Duodenal mucosa (tissue), 2 donors: Measurements from ENCODE around the gene NPAS2.

Experiments
- H3K27ac ChIP-seq: one replicate; pipeline ENCODE4 v1.7.0; 2013; ENCODE audit warnings: low read depth, low read length
- H3K27me3 ChIP-seq, 2 donors: one replicate each; pipeline ENCODE4 v1.7.0; 2013; ENCODE audit warnings: low read length in 2 of 2, control low read depth in 1 of 2; ENCODE audit not compliant: insufficient read depth in 2 of 2, control insufficient read depth in 1 of 2
- H3K36me3 ChIP-seq, 2 donors: one replicate each; pipeline ENCODE4 v1.7.0; 2013; ENCODE audit warnings: low read length in 2 of 2, control low read depth in 1 of 2; ENCODE audit not compliant: insufficient read depth in 2 of 2, control insufficient read depth in 1 of 2
- H3K4me1 ChIP-seq, 2 donors: one replicate each; pipeline ENCODE4 v1.7.0; 2013; ENCODE audit warnings: low read length in 2 of 2, control low read depth in 1 of 2; ENCODE audit not compliant: insufficient read depth in 2 of 2, control insufficient read depth in 1 of 2
- H3K4me3 ChIP-seq, 2 donors: one replicate each; pipeline ENCODE4 v1.7.0; 2013; ENCODE audit warnings: low read length in 2 of 2, low read depth in 1 of 2
- H3K9ac ChIP-seq, 2 donors: one replicate each; pipeline ENCODE4 v1.7.0; 2013; ENCODE audit warnings: low read length in 2 of 2, low read depth in 1 of 2
- H3K9me3 ChIP-seq, 2 donors: one replicate each; pipeline ENCODE4 v1.7.0; 2013; ENCODE audit warnings: low read length in 2 of 2, control low read depth in 1 of 2; ENCODE audit not compliant: control insufficient read depth in 1 of 2

Gene NPAS2

DNA sequence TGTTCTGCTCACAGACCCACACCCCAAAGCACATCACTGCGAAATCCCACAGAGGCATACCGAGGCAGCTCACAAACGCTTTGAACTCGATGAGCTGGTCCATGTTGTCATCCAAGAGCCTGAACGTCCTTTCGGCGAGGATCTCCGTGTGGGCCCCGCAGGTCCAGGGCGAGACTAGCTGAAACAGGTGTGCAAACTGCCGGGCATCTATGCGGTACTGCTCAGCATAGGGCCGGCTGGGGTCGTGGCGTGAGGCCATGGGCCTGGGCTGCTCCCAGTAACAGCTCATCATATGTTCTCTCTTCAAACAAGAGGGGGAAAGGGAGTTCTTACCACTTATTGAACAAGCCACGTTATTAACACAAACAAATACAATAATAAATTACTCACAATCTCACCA is 202.3 kb downstream of the NPAS2 start:
- H3K27me3 ChIP-seq: no peaks in the 10 kb centered on the region
- H3K36me3 ChIP-seq: peaks cover 7 to 27% of the 10 kb centered on the region in 2 donors
- no peak overlapping the region for H3K4me3 ChIP-seq
- no peak overlapping the region for H3K27ac ChIP-seq
- H3K4me1 ChIP-seq: peaks cover 5 to 6% of the 10 kb centered on the region in 2 donors
- no peaks in the 10 kb centered on the region for H3K9me3 ChIP-seq
- H3K9ac ChIP-seq: no peak overlapping the region

DNA sequence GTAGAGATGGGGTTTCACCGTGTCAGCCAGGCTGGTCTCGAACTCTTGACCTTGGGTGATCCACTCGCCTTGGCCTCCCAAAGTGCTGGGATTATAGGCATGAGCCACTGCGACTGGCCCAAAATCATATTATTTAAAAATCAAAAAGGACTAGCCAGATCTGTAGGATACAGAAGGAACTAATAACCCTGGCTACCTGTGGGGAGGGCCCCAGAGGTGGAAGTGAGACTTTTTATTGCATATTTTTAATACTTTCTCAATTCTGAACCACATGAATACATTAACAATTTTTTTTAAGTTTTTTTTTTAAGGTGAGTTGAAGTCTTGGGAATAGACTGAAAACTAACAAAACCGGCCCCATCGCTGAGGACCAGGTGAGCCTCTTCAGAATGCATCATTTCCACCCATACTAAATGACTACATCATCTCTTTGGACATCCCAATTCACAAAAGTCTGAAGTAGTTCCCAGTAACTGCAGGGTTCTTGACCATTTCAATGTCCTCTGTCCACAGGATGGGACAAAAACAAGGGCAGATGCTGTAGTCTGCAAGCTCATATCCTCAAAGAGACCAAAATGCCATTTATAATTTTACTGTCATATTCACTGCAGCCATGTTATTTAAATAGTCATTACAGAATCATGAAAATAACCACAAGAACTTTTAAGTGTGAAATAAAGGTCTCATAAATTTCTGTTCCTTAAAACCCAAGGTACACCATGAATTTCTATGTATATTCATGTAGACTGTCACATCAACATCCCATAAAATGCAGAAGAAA is 203.6 kb downstream of the NPAS2 start:
- H3K4me3 ChIP-seq: no peak overlapping the region
- H3K27me3 ChIP-seq: no peaks in the 10 kb centered on the region
- peaks cover 7 to 28% of the 10 kb centered on the region in 2 donors for H3K36me3 ChIP-seq
- H3K27ac ChIP-seq: no peak overlapping the region
- H3K9me3 ChIP-seq: no peaks in the 10 kb centered on the region
- H3K9ac ChIP-seq: no peak overlapping the region
- H3K4me1 ChIP-seq: peaks cover 5 to 6% of the 10 kb centered on the region in 2 donors

DNA sequence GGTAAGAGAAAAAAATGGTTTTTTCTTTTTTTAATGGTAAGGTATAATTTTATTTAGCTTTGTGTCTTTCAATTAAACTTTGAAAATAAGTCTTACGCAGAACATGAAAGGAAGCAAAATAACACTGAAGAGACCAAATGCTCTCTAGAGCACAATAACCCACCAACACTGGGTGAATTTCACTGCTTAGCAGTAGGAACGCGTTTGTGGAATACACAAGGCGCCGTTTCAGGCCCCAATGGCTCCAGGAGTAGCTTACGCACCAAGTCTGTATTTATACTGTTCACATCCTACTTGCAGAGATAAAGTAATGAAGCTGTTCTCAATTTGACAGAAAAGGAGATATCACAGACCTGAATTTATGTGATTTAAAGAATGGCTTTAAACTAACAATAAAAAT is 205.6 kb downstream of the NPAS2 start:
- peaks cover 5 to 6% of the 10 kb centered on the region in 2 donors for H3K4me1 ChIP-seq
- no peak overlapping the region for H3K9ac ChIP-seq
- H3K27me3 ChIP-seq: no peaks in the 10 kb centered on the region
- no peak overlapping the region for H3K4me3 ChIP-seq
- no peaks in the 10 kb centered on the region for H3K9me3 ChIP-seq
- H3K36me3 ChIP-seq: peaks cover 10 to 23% of the 10 kb centered on the region in 2 donors
- no peak overlapping the region for H3K27ac ChIP-seq

DNA sequence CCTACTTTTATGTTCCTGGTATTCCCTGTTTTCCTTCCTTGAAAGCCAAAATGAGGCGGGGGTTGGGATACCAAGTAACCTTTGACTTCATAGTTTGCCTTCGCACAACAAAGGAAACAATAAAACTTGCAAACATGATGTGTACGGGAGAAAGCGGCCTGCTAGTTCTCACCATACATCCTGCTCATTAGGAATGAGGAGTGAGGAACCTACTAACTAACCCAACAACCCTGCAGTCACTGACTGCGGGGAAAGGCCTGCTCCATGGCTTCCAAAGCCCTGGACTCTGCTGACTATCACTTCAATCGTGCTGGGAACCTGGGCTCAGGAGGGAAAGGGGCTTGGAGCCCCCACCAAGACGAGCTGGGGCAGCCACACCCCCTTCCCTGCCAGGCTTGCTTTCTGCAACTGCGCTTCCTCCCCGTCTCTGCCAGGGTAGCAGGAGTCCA is 206.3 kb downstream of the NPAS2 start:
- Histone ChIP-seq H3K4me3 (no peak overlapping the region), H3K9ac (no peak overlapping the region), H3K27ac (no peak overlapping the region), H3K4me1 (peaks cover 5 to 6% of the 10 kb centered on the region in 2 donors), H3K36me3 (peaks cover 8 to 16% of the 10 kb centered on the region in 2 donors), H3K9me3 (no peaks in the 10 kb centered on the region), H3K27me3 (no peaks in the 10 kb centered on the region)

DNA sequence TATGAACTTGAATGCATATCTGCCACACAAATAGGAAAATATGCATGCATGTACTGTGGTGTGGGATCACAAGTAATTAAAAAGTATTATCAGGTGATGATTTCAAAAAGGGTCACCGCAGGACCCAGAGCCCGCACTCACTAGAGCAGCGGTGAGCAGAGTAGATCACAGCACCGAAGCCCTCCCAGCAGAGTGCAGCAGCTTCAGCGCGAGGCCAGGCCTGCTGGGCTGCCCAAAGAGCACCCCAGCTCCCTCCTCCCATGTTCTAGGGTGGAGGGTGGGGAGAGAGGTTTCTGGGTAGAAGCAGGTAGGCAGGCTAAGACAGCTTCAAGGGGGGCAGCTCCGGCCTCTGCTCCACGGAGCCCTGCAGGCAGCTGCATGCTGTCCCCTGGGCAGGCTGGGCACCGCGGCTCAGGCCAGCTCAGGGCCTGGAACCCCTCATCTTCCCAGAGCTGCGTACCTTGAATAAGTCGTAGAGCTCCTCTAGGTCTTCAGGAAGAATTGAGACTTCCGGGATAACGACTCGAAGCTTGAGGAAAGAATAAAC is 207.1 kb downstream of the NPAS2 start:
- H3K4me1 ChIP-seq: peaks cover 5 to 6% of the 10 kb centered on the region in 2 donors
- no peaks in the 10 kb centered on the region for H3K27me3 ChIP-seq
- H3K36me3 ChIP-seq: peaks cover 3 to 9% of the 10 kb centered on the region in 2 donors
- no peaks in the 10 kb centered on the region for H3K9me3 ChIP-seq
- H3K9ac ChIP-seq: no peak overlapping the region
- H3K4me3 ChIP-seq: no peak overlapping the region
- H3K27ac ChIP-seq: no peak overlapping the region

DNA sequence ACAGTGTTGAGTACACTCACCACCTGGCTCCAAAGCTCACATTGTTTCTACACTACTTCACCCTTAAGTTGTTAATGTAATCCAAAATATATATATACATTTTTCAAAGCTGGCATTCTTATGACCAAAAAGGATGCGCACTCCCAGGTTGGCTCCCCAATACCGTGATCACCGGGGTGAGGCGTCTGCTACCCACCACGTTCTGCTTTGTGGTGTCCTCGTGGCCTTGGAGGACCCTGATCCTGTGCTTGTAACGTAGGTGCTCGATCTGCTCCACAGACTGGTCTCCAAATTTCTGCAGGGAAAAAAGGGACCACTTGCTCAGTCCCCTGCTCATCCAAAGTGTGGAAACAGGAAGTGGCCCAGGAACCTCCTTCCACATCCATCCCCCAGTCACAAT is 207.9 kb downstream of the NPAS2 start:
- Histone ChIP-seq H3K4me1 (peaks cover 5 to 6% of the 10 kb centered on the region in 2 donors), H3K27ac (no peak overlapping the region), H3K27me3 (no peaks in the 10 kb centered on the region), H3K36me3 (peaks cover 3 to 8% of the 10 kb centered on the region in 2 donors), H3K9ac (no peak overlapping the region), H3K9me3 (no peaks in the 10 kb centered on the region), H3K4me3 (no peak overlapping the region)

DNA sequence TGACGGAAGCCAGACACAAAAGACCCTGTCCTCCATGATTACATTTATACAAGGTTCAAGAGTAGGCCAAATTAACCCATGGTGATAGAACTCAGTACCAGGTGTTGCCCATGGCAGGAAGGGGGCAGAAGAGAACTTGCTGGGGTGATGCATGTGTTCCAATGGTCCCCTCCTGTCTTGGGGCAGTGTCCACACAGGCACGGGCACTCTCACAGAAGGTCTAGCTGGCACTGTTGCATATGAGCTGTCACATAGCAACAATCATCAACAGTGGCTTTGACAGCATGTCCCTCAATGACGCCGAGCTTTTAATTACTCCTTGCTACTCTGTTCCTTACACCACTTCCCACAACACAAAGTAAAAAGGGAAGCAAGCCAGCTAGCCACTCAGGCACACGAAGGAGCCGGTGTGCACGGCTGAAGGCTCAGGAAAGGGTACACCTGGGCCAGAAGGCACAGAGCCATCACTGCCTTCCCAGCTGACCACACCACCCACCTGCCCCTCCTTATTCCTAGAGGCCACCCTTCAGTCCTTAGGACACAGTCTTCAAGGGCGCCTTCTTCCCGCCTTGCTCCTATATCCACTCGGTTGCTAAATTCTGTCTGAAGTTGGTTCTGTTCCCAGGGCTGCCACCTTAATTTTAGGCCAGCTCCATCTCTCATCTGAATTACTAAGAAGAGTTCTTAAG is 211.1 kb downstream of the NPAS2 start:
- Histone ChIP-seq H3K27me3 (no peaks in the 10 kb centered on the region), H3K4me1 (peaks cover 3 to 6% of the 10 kb centered on the region in 2 donors), H3K4me3 (no peak overlapping the region), H3K9ac (no peak overlapping the region), H3K27ac (no peak overlapping the region), H3K36me3 (peaks cover 9 to 21% of the 10 kb centered on the region in 2 donors), H3K9me3 (no peaks in the 10 kb centered on the region)

DNA sequence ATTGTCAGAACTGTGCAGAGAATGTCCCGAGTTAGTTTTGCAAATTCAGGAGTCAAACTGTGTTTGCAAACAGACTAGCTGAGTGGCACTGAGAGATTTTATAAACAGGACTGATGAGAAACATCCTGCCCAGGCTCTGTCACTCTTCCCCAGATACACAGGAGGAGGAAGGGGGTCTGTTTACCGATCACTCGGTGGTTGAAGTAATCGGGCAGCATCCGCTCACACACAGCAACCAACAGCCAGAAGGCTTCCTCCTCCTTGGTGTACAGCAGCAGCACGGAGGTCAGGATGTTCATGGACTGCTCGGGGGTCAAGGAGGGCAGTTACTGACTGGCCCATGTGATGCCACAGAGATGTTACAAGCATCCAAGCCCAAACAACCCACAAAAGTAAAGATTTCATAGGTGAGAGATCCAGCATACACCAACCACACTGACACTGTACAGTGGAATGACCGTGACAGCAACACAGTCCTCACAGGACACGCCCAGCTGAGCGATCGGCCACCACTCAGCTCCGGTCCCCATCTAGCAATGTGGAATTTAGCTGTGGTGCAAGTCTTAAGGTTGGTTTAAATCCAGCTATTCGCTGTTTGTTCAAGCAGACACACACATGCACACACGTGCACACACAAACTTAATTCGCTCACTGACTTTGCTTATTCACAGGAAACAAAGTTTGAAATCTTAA is 212.3 kb downstream of the NPAS2 start:
- H3K4me1 ChIP-seq: no peaks in the 10 kb centered on the region
- H3K9ac ChIP-seq: no peak overlapping the region
- H3K4me3 ChIP-seq: no peak overlapping the region
- peaks cover 10 to 22% of the 10 kb centered on the region in 2 donors for H3K36me3 ChIP-seq
- no peak overlapping the region for H3K27ac ChIP-seq
- no peaks in the 10 kb centered on the region for H3K9me3 ChIP-seq
- H3K27me3 ChIP-seq: no peaks in the 10 kb centered on the region

DNA sequence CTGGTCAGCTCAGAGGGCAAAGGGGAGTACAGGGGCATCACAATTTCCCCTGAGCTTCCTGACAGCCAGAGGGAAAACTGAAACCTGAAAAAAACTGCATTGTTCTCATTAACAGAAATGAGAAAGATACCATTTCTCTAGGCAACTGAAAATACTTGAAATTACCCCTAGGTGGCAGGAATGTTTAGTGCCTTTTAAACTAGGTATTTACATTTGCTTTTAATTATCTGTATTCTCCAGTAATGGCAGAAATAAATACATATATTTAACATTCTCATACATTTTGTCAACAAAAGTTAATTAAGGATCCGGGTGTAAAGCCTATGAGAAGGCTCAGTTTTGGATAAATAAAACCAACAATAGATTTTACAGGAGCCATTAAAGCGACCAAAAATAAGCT is 216.6 kb downstream of the NPAS2 start:
- H3K36me3 ChIP-seq: peaks cover 7 to 33% of the 10 kb centered on the region in 2 donors

More for the DNA sequence above, 216.6 kb downstream of the NPAS2 start:
- H3K4me3 ChIP-seq: no peak overlapping the region
- no peaks in the 10 kb centered on the region for H3K9me3 ChIP-seq
- H3K9ac ChIP-seq: no peak overlapping the region
- no peaks in the 10 kb centered on the region for H3K4me1 ChIP-seq
- no peaks in the 10 kb centered on the region for H3K27me3 ChIP-seq
- H3K27ac ChIP-seq: no peak overlapping the region
